ENCODE results near the gene TBCA. TPM values are rescaled to one million over a fixed set of nuclear protein-coding genes. Genes with fewer than 3 reads are reported as not detected.

The TBCA gene
- total and polyA plus RNA-seq, 9 of the 15 experiments (the other 6 are each of a cell fraction or from before 2014, with no cell fraction given), result 164 to 661 (median 334) TPM

DNA sequence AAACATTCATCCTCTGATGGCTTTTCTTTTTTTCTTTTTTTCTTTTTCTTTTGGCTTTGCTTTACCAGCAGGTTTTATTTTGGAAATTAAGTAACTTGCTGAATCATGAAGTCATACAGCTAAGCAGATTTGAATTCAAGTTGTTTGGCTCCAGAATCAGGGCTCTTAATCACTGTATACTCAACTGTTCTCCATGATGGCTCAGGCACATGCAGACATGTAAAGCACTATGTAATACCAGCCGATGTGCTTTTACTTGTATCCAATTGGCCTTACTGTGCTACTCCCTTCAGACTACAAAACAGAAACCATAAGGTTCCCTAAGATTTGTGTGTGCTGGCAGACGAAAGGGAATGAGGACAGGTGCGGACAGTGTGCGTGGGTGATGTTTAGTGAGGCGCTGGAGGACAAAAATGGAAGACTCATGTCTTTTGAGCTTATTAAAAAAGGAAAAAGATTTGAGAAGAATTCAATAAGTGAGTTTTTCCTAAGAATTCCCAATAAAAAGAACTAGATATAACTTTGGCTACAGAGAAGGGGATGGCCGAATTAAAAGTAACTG, 92.9 kb downstream of the TBCA start:
- FAIRE-seq, result no peak
- intact Hi-C loops (cut with micrococcal nuclease), result no loop called here
- no peak for TF ChIP-seq IFI16 (CRISPR knock-in tag; IDR thresholded peaks at IDR 0.05)
- TF ChIP-seq RBBP5 (IDR thresholded peaks at IDR 0.05; ENCODE audit: borderline replicate concordance, insufficient read depth, low read length, poor library complexity, severe bottlenecking), result no peak
- no peak for TF ChIP-seq CGGBP1 (CRISPR knock-in tag; IDR thresholded peaks at IDR 0.05)
- no peak for TF ChIP-seq RCOR1 (IDR thresholded peaks at IDR 0.05; ENCODE audit: borderline replicate concordance in 1 of 2, low read depth in 2 of 2, low read length in 2 of 2)
- TF ChIP-seq CREB3L1 (IDR thresholded peaks at IDR 0.05; ENCODE audit: borderline replicate concordance, low read depth), result no peak
- TF ChIP-seq PTBP1 (IDR thresholded peaks at IDR 0.05; ENCODE audit: low read depth, low read length), result no peak
- TF ChIP-seq GATA2 (CRISPR knock-in tag; IDR thresholded peaks at IDR 0.05), result no peak
- TF ChIP-seq, protein P1, sequence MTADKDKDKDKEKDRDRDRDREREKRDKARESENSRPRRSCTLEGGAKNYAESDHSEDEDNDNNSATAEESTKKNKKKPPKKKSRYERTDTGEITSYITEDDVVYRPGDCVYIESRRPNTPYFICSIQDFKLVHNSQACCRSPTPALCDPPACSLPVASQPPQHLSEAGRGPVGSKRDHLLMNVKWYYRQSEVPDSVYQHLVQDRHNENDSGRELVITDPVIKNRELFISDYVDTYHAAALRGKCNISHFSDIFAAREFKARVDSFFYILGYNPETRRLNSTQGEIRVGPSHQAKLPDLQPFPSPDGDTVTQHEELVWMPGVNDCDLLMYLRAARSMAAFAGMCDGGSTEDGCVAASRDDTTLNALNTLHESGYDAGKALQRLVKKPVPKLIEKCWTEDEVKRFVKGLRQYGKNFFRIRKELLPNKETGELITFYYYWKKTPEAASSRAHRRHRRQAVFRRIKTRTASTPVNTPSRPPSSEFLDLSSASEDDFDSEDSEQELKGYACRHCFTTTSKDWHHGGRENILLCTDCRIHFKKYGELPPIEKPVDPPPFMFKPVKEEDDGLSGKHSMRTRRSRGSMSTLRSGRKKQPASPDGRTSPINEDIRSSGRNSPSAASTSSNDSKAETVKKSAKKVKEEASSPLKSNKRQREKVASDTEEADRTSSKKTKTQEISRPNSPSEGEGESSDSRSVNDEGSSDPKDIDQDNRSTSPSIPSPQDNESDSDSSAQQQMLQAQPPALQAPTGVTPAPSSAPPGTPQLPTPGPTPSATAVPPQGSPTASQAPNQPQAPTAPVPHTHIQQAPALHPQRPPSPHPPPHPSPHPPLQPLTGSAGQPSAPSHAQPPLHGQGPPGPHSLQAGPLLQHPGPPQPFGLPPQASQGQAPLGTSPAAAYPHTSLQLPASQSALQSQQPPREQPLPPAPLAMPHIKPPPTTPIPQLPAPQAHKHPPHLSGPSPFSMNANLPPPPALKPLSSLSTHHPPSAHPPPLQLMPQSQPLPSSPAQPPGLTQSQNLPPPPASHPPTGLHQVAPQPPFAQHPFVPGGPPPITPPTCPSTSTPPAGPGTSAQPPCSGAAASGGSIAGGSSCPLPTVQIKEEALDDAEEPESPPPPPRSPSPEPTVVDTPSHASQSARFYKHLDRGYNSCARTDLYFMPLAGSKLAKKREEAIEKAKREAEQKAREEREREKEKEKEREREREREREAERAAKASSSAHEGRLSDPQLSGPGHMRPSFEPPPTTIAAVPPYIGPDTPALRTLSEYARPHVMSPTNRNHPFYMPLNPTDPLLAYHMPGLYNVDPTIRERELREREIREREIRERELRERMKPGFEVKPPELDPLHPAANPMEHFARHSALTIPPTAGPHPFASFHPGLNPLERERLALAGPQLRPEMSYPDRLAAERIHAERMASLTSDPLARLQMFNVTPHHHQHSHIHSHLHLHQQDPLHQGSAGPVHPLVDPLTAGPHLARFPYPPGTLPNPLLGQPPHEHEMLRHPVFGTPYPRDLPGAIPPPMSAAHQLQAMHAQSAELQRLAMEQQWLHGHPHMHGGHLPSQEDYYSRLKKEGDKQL (CRISPR knock-in tag; IDR thresholded peaks at IDR 0.05; ENCODE audit: borderline replicate concordance), result no peak
- TF ChIP-seq ZNF707 (CRISPR knock-in tag; conservative IDR thresholded peaks at IDR 0.05), result no peak
- no peak for TF ChIP-seq NR4A1 (CRISPR knock-in tag; IDR thresholded peaks at IDR 0.05)
- TF ChIP-seq NR4A1 (tag; IDR thresholded peaks at IDR 0.05), result no peak
- TF ChIP-seq NRF1 (conservative IDR thresholded peaks at IDR 0.05 in 1 of 2, IDR thresholded peaks at IDR 0.05 in 1 of 2), result no peak
- TF ChIP-seq CSDE1 (IDR thresholded peaks at IDR 0.05), result no peak
- no peak for TF ChIP-seq ARID2 (IDR thresholded peaks at IDR 0.05)
- no peak for TF ChIP-seq HDAC6 (IDR thresholded peaks at IDR 0.05; ENCODE audit: low read depth, low read length)
- TF ChIP-seq ZFP36 (IDR thresholded peaks at IDR 0.05; ENCODE audit: low read depth, low read length, partially characterized antibody), result no peak

More for the DNA sequence above, 92.9 kb downstream of the TBCA start:
- no peaks in the 10 kb centered on the region for H3K9me3 ChIP-seq (replicated peaks; ENCODE audit: control insufficient read depth, insufficient read depth, low read depth, low read length)
- in situ Hi-C loops (cut with MboI), result no loop called here
- WGBS (ENCODE audit: insufficient coverage, low coverage, missing lambda C conversion rate), result 57% methylated on average over 6 of the region's 6 CpGs
- no peak overlapping the region for H2AFZ ChIP-seq (ENCODE audit: low read depth, low read length)
- no peak overlapping the region for H3K4me2 ChIP-seq (ENCODE audit: insufficient read depth, low read length)
- H3K27ac ChIP-seq (ENCODE audit: extremely low read depth, low read depth, low read length), result no peak overlapping the region
- DNase-seq (ENCODE audit: extremely low read depth in 1 of 4, low spot score in 3 of 4), result no peak
- H4K20me1 ChIP-seq (replicated peaks; ENCODE audit: control insufficient read depth, insufficient read depth, low read length), result no peaks in the 10 kb centered on the region; the same call in none of the 2 replicates
- peaks cover 4% of the 10 kb centered on the region; the same call in 2 of the 3 replicates for H3K36me3 ChIP-seq (ENCODE audit: control insufficient read depth, insufficient read depth, low read length)
- POLR2A ChIA-PET, result interaction anchor here (1.5 kb wide), 2 partner anchors 11 to 26 kb away, joined by 4 to 5 read pairs; no protein-coding TSS in a partner anchor
- no peaks in the 10 kb centered on the region for H3K79me2 ChIP-seq (ENCODE audit: control insufficient read depth, insufficient read depth, low read length)
- no peaks in the 10 kb centered on the region for H3K9me1 ChIP-seq (ENCODE audit: control insufficient read depth, insufficient read depth, low read length)
- H3K4me1 ChIP-seq (replicated peaks in 1 of 2; ENCODE audit: control insufficient read depth in 2 of 2, insufficient read depth in 2 of 2, low read length in 2 of 2), result no peaks in the 10 kb centered on the region
- CTCF ChIA-PET (ENCODE audit: low intra/inter-chr PET ratio), result no interaction called here
- H3K27me3 ChIP-seq (ENCODE audit: control insufficient read depth in 2 of 2, insufficient read depth in 2 of 2, low read length in 2 of 2), result no peaks in the 10 kb centered on the region
- H3K9ac ChIP-seq (ENCODE audit: insufficient read depth in 1 of 2, low read depth in 2 of 2, low read length in 2 of 2), result no peak overlapping the region
- no peak for ATAC-seq
- BruUV-seq (replicated peaks), result no TSS peak
- H3K4me3 ChIP-seq, result no peak overlapping the region
